HepG2 (cell line): ENCODE data around the gene NME8. TPM values are rescaled to one million over a fixed set of nuclear protein-coding genes. Genes with fewer than 3 reads are reported as not detected.

Source experiments
- ATRX ChIP-seq: sonication (generic); formaldehyde crosslinking; IDR thresholded peaks from 2 replicates; pipeline ENCODE4 v1.4.0; 2020; ENCODE audit warnings: missing genetic modification reagents, borderline replicate concordance
- FOXO4 ChIP-seq: sonication (generic); formaldehyde crosslinking; conservative IDR thresholded peaks from 2 replicates; pipeline ENCODE4 v1.8.1; 2023; ENCODE audit warnings: missing genetic modification reagents
- JDP2 ChIP-seq: sonication (generic); formaldehyde crosslinking; IDR thresholded peaks from 2 replicates; pipeline ENCODE4 v1.8.1; 2022; ENCODE audit warnings: missing genetic modification reagents, borderline replicate concordance
- KLF13 ChIP-seq: sonication (generic); formaldehyde crosslinking; IDR thresholded peaks from 2 replicates; pipeline ENCODE4 v1.4.0; 2020; ENCODE audit warnings: mild to moderate bottlenecking, missing genetic modification reagents
- LRRFIP1 ChIP-seq: sonication (generic); formaldehyde crosslinking; conservative IDR thresholded peaks from 2 replicates; pipeline ENCODE4 v1.4.0; 2020; ENCODE audit warnings: missing genetic modification reagents
- MAFK ChIP-seq, 2 experiments: IDR thresholded peaks in 1 of 2; conservative IDR thresholded peaks in 1 of 2; 2 replicates each; pipeline ENCODE4 v1.6.1; 2011; ENCODE audit warnings: improper control_type of control experiment in 2 of 2, low read length in 2 of 2
- MIXL1 ChIP-seq: IDR thresholded peaks from 2 replicates; pipeline ENCODE4 v1.6.1; 2016
- NFAT5 ChIP-seq: sonication (generic); formaldehyde crosslinking; IDR thresholded peaks from 2 replicates; pipeline ENCODE4 v1.4.0; 2020; ENCODE audit warnings: missing genetic modification reagents
- PLRG1 ChIP-seq: fragments of 450-650 bp; conservative IDR thresholded peaks from 2 replicates; pipeline ENCODE4 v1.6.1; 2016
- TEF ChIP-seq: sonication (generic); formaldehyde crosslinking; IDR thresholded peaks from 2 replicates; pipeline ENCODE4 v1.5.0; 2020; ENCODE audit warnings: missing genetic modification reagents
- ZFYVE20 ChIP-seq: sonication (generic); formaldehyde crosslinking; IDR thresholded peaks from 2 replicates; pipeline ENCODE4 v1.8.0; 2023; ENCODE audit warnings: low read depth, mild to moderate bottlenecking, moderate library complexity, missing genetic modification reagents, borderline replicate concordance
- ZIK1 ChIP-seq: sonication (generic); formaldehyde crosslinking; IDR thresholded peaks from 2 replicates; pipeline ENCODE4 v1.5.0; 2020; ENCODE audit warnings: mild to moderate bottlenecking, low read depth, missing genetic modification reagents, borderline replicate concordance
- ZNF101 ChIP-seq: sonication (generic); formaldehyde crosslinking; IDR thresholded peaks from 2 replicates; pipeline ENCODE4 v1.4.0; 2020; ENCODE audit warnings: mild to moderate bottlenecking, low read depth, missing genetic modification reagents, borderline replicate concordance
- ZNF232 ChIP-seq: sonication (generic); formaldehyde crosslinking; IDR thresholded peaks from 2 replicates; pipeline ENCODE4 v1.4.0; 2020; ENCODE audit warnings: missing genetic modification reagents, borderline replicate concordance
- ZNF264 ChIP-seq: sonication (generic); formaldehyde crosslinking; IDR thresholded peaks from 2 replicates; pipeline ENCODE4 v1.4.0; 2020; ENCODE audit warnings: missing genetic modification reagents
- ZNF292 ChIP-seq: sonication (generic); formaldehyde crosslinking; IDR thresholded peaks from 2 replicates; pipeline ENCODE4 v1.8.1; 2022; ENCODE audit warnings: mild to moderate bottlenecking, low read depth, missing genetic modification reagents, borderline replicate concordance
- ZNF510 ChIP-seq: sonication (generic); formaldehyde crosslinking; IDR thresholded peaks from 2 replicates; pipeline ENCODE4 v1.4.0; 2020; ENCODE audit warnings: low read depth, mild to moderate bottlenecking, missing genetic modification reagents
- ZNF670 ChIP-seq: sonication (generic); formaldehyde crosslinking; IDR thresholded peaks from 2 replicates; pipeline ENCODE4 v1.8.0; 2022; ENCODE audit warnings: mild to moderate bottlenecking, missing genetic modification reagents, borderline replicate concordance
- ZNF768 ChIP-seq: sonication (generic); formaldehyde crosslinking; IDR thresholded peaks from 2 replicates; pipeline ENCODE4 v1.4.0; 2020; ENCODE audit warnings: missing genetic modification reagents
- ZNF772 ChIP-seq: sonication (generic); formaldehyde crosslinking; IDR thresholded peaks from 2 replicates; pipeline ENCODE4 v1.5.0; 2020; ENCODE audit warnings: mild to moderate bottlenecking, missing genetic modification reagents
- polyA plus RNA-seq, 8 experiments: library from polyadenylated mRNA; depleted of rRNA in 3 of 8; stranded (reverse) in 7 of 8; unstranded in 1 of 8; fragments of >200 nt; fragmentation: Illumina TruSeq in 4 of 8; extraction: Trizol in 4 of 8; gene quantifications; 2 replicates each; pipeline versions ENCODE4 v1.2.1 to v1.2.3, GENCODE V29; 2011 to 2016; ENCODE audit warnings: low read depth in 4 of 8, missing spikeins in 1 of 8, mixed read lengths in 1 of 8; ENCODE audit not compliant: insufficient read depth in 1 of 8
- total RNA-seq, 5 experiments: library from RNA; depleted of rRNA; stranded (reverse); fragments of >200 nt; fragmentation: Illumina TruSeq; extraction: Trizol; gene quantifications; 2 replicates each; pipeline ENCODE4 v1.2.3, GENCODE V29; 2016; ENCODE audit warnings: low read depth in 1 of 5

The NME8 gene
- total and polyA plus RNA-seq, 2 of the 13 experiments (the other 11 are each of a cell fraction or from before 2014, with no cell fraction given), result not detected

GRCh38 chr7:37942934-37943610 lies 94.7 kb downstream of the NME8 start (continued):
- TF ChIP-seq MAFK (conservative IDR thresholded peaks at IDR 0.05 in 1 of 2, IDR thresholded peaks at IDR 0.05 in 1 of 2; ENCODE audit: low read length in 2 of 2) (0 out of 4 replicates have a peak, but pooled peaks of 1 of the 2 experiments have one; percentile 3), MIXL1 (peak; percentile 95), KLF13 (no peak), ZNF768 (peak; percentile 77; the same call in 1 of the 2 replicates), PLRG1 (no peak), JDP2 (CRISPR knock-in tag) (no peak), ZNF510 (CRISPR knock-in tag) (0 out of 2 replicates have a peak, but pooled peaks have one; percentile 43), ZNF101 (CRISPR knock-in tag) (no peak), ZFYVE20 (CRISPR knock-in tag) (no peak), FOXO4 (CRISPR knock-in tag) (no peak), ATRX (CRISPR knock-in tag) (no peak), ZNF292 (CRISPR knock-in tag) (peak; percentile 99), ZNF670 (CRISPR knock-in tag) (no peak; the same call in 1 of the 2 replicates), ZNF264 (CRISPR knock-in tag) (peak; percentile 94; the same call in 1 of the 2 replicates), ZNF772 (CRISPR knock-in tag) (peak; percentile 94), TEF (CRISPR knock-in tag) (no peak), ZNF232 (peak; percentile 66; the same call in 1 of the 2 replicates), ZIK1 (CRISPR knock-in tag) (0 out of 2 replicates have a peak, but pooled peaks have one; percentile 28), NFAT5 (no peak), LRRFIP1 (CRISPR knock-in tag) (0 out of 2 replicates have a peak, but pooled peaks have one; percentile 22)
